ENCODE data around the gene RPS27L. TPM values are rescaled to one million over a fixed set of nuclear protein-coding genes. Genes with fewer than 3 reads are reported as not detected.

The RPS27L gene
- total RNA-seq, 2 experiments from 2014 or later = 41.3 to 60.3 TPM

DNA sequence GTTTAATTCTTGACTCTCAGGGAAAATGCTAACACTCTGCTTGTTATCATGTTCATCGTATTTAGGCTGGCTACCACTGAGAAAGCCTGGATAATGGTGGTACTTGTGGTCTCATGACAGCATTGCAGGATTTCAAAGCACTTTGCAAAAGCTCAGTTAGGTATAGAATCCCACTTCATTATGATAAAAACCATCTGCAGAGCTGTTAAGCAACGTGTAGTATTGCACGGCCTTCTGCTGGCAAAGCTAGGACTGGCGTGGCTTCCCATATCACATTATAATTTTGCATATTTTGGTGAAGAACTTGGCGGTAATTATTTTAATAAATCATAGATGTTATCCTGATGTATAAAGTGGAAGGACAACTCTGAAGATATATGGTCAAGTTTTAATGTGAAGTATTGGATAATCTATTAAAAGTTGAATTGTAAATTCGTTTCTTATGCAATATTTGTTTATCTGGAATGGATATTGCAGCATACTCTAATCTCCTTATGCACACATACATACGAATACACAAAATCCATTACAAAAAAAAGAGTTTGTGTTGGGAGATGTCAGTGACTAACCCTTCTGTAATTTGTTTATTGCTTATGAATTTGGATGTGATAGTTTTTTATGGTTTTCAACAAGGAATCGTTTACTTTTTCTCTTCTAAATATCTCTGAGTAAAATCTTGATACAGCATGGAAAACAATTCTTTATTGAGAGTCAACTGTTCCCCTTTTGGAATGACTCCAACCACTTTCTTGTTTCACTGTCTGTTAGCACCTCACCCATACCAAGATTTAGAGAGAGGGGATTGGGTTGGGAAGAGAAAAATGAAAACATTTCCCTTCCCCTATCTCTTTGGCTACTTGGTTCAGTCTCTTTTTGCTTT is 41.3 kb upstream of the RPS27L start:
- peaks cover 34% of the 10 kb centered on the region for H3K4me1 ChIP-seq (ENCODE audit: insufficient read depth, low read length, poor library complexity, severe bottlenecking)
- CTCF ChIA-PET (ENCODE audit: unreplicated experiment) = no interaction called here
- no peak overlapping the region for H3K4me3 ChIP-seq (ENCODE audit: low read depth, low read length, poor library complexity, severe bottlenecking)
- H3K9me3 ChIP-seq (ENCODE audit: low read length) = no peaks in the 10 kb centered on the region
- POLR2A ChIA-PET = no interaction called here
- H3K4me2 ChIP-seq (ENCODE audit: low read length) = no peak overlapping the region
- no peak for TF ChIP-seq EZH2phosphoT487 (IDR thresholded peaks at IDR 0.05; ENCODE audit: borderline replicate concordance, low read depth, low read length)
- H3K9me2 ChIP-seq (ENCODE audit: insufficient read depth, low read length) = no peaks in the 10 kb centered on the region
- DNase-seq (ENCODE audit: low spot score) = no peak
- peaks cover 15% of the 10 kb centered on the region; the same call in 1 of the 2 replicates for H3K36me3 ChIP-seq (ENCODE audit: insufficient read depth, low read length)
- no TSS peak for BruUV-seq (replicated peaks)
- peaks cover 67% of the 10 kb centered on the region for H3K79me2 ChIP-seq (ENCODE audit: insufficient read depth, low read depth, low read length)
- no peak overlapping the region for H2AFZ ChIP-seq (ENCODE audit: low read length)
- intact Hi-C loops (cut with micrococcal nuclease; ENCODE audit: unreplicated experiment) = loop anchor here (10.0 kb wide), 1 partner anchor 306 kb away; the partner anchor contains the start of gene USP3
- H3K27ac ChIP-seq (ENCODE audit: low read depth, low read length, poor library complexity, severe bottlenecking) = no peak overlapping the region
- no peaks in the 10 kb centered on the region for H4K20me1 ChIP-seq (ENCODE audit: insufficient read depth, low read length)

DNA sequence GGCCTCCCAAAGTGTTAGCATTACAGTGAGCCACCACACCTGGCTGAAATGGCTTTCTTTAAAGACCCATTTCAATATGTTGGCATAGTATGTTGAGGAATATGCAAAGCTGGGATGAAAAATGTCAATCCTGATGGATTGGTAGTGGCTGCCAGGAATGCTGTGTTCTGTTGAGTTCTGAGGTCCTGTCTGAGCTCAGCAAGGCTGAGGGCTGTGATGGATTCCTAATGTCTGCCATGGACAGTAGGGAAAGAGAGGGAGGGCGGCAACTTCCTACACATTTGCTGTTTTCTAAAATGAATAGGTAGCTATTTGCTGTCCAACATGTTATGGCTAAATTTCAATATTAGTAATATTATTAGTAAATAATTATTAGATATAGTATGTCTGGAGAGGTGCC is 40.3 kb upstream of the RPS27L start:
- Histone ChIP-seq H2AFZ (ENCODE audit: low read length) (no peak overlapping the region), H3K27ac (ENCODE audit: low read depth, low read length, poor library complexity, severe bottlenecking) (no peak overlapping the region), H3K36me3 (ENCODE audit: insufficient read depth, low read length) (peaks cover 15% of the 10 kb centered on the region; the same call in 1 of the 2 replicates), H3K4me1 (ENCODE audit: insufficient read depth, low read length, poor library complexity, severe bottlenecking) (peaks cover 41% of the 10 kb centered on the region), H3K79me2 (ENCODE audit: insufficient read depth, low read depth, low read length) (peaks cover 77% of the 10 kb centered on the region), H3K9me2 (ENCODE audit: insufficient read depth, low read length) (no peaks in the 10 kb centered on the region), H3K4me2 (ENCODE audit: low read length) (no peak overlapping the region), H3K9me3 (ENCODE audit: low read length) (no peaks in the 10 kb centered on the region), H3K4me3 (ENCODE audit: low read depth, low read length, poor library complexity, severe bottlenecking) (no peak overlapping the region), H4K20me1 (ENCODE audit: insufficient read depth, low read length) (no peaks in the 10 kb centered on the region)
- CTCF ChIA-PET (ENCODE audit: unreplicated experiment) = no interaction called here
- POLR2A ChIA-PET = interaction anchor here (0.6 to 1.1 kb wide), 2 partner anchors 12 to 402 kb away, joined by 4 to 5 read pairs; no protein-coding TSS in a partner anchor
- no TSS peak for BruUV-seq (replicated peaks)
- no peak for DNase-seq (ENCODE audit: low spot score)
- TF ChIP-seq CTCF (conservative IDR thresholded peaks at IDR 0.05; ENCODE audit: low read length) (no peak), EZH2phosphoT487 (IDR thresholded peaks at IDR 0.05; ENCODE audit: borderline replicate concordance, low read depth, low read length) (no peak)
- intact Hi-C loops (cut with micrococcal nuclease; ENCODE audit: unreplicated experiment) = loop anchor here (10.0 kb wide), 1 partner anchor 307 kb away; the partner anchor contains the start of gene USP3

DNA sequence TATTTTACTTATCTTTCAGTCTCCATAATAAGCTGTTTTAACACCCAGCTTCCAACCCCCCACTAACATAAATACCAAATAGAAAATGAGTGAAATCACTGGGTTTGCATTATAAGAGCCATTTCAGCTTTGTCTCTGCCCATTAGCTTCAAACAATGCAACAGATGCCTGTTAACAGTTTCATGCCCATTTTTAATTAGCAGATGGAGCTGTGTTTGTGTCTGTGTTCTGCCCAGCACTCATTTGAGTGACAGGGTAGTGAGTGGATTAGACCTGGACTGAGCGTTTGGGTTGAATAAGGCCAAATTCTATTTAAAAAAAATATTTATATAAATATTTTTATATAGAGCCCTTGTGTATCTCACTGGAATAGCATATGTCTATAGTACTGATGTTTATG is 39.6 kb upstream of the RPS27L start:
- intact Hi-C loops (cut with micrococcal nuclease; ENCODE audit: unreplicated experiment) = loop anchor here (10.0 kb wide), 1 partner anchor 308 kb away; the partner anchor contains the start of gene USP3
- TF ChIP-seq EZH2phosphoT487 (IDR thresholded peaks at IDR 0.05; ENCODE audit: borderline replicate concordance, low read depth, low read length) = no peak
- TF ChIP-seq CTCF (conservative IDR thresholded peaks at IDR 0.05; ENCODE audit: low read length) = no peak
- no peak overlapping the region for H2AFZ ChIP-seq (ENCODE audit: low read length)
- H3K36me3 ChIP-seq (ENCODE audit: insufficient read depth, low read length) = peaks cover 15% of the 10 kb centered on the region; the same call in 1 of the 2 replicates
- H3K4me3 ChIP-seq (ENCODE audit: low read depth, low read length, poor library complexity, severe bottlenecking) = no peak overlapping the region
- no peaks in the 10 kb centered on the region for H4K20me1 ChIP-seq (ENCODE audit: insufficient read depth, low read length)
- no peaks in the 10 kb centered on the region for H3K9me2 ChIP-seq (ENCODE audit: insufficient read depth, low read length)
- H3K9me3 ChIP-seq (ENCODE audit: low read length) = no peaks in the 10 kb centered on the region
- ChIA-PET CTCF (ENCODE audit: unreplicated experiment) (no interaction called here), POLR2A (interaction anchor here (0.8 to 3.6 kb wide), 2 partner anchors 8 to 78 kb away, joined by 3 to 30 read pairs; no protein-coding TSS in a partner anchor)
- H3K27ac ChIP-seq (ENCODE audit: low read depth, low read length, poor library complexity, severe bottlenecking) = no peak overlapping the region
- no TSS peak for BruUV-seq (replicated peaks)
- peaks cover 83% of the 10 kb centered on the region for H3K79me2 ChIP-seq (ENCODE audit: insufficient read depth, low read depth, low read length)
- no peak overlapping the region; the same call in 1 of the 2 replicates for H3K4me2 ChIP-seq (ENCODE audit: low read length)
- H3K4me1 ChIP-seq (ENCODE audit: insufficient read depth, low read length, poor library complexity, severe bottlenecking) = peaks cover 49% of the 10 kb centered on the region
- no peak for DNase-seq (ENCODE audit: low spot score)
